ENCODE results near the gene PCSK4. TPM values are rescaled to one million over a fixed set of nuclear protein-coding genes. Genes with fewer than 3 reads are reported as not detected.
"Not testable (repeated sequence)": the region's sequence is repeated elsewhere in the genome, so short reads cannot be mapped to it uniquely, and the experiment has no call there.

Gene PCSK4
- total RNA-seq, 4 donors from 2014 or later, result 1.2 to 6.5 (median 2.9) TPM

DNA sequence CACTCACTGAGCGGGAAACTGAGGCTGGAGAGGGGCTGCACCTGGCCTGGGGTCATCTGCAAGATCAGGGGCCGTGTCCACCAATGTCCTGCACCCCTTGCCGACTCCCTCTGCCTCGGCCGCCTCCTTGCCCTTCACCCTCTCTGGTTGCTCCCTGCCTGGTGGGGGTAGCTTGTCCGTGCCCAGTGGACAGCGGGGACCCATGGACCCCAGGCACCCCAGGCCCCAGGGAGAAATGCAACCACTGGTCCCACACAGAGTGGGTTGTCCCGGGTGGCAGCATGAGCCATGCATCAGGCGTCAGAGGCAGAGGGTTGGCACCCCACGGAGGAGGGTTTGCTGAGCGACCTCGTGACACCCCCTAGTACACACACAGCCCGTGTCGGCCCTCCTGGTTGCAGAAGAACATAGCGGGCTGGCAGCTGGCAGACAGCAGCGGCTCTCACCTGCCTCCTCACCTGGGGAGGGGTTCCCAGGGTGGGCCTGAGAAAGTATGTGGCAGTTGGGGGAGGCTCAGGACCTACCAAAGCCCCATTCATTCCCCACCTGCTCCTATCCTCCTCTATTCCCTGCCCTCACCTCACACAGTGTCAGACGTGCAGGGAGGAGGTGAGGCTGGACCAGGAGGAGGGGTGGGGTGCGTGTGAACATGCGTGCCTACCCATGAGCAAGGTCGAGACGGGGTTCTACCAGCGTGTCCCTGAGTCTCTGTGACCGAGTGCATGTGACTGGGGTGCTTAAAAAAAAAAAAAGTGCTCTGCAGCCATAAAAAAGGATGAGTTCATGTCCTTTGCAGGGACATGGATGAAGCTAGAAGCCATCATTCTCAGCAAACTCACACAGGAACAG lies 14.0 kb upstream of the PCSK4 start:
- TF ChIP-seq POLR2A (IDR thresholded peaks at IDR 0.05), result no peak
- TF ChIP-seq, protein P1, sequence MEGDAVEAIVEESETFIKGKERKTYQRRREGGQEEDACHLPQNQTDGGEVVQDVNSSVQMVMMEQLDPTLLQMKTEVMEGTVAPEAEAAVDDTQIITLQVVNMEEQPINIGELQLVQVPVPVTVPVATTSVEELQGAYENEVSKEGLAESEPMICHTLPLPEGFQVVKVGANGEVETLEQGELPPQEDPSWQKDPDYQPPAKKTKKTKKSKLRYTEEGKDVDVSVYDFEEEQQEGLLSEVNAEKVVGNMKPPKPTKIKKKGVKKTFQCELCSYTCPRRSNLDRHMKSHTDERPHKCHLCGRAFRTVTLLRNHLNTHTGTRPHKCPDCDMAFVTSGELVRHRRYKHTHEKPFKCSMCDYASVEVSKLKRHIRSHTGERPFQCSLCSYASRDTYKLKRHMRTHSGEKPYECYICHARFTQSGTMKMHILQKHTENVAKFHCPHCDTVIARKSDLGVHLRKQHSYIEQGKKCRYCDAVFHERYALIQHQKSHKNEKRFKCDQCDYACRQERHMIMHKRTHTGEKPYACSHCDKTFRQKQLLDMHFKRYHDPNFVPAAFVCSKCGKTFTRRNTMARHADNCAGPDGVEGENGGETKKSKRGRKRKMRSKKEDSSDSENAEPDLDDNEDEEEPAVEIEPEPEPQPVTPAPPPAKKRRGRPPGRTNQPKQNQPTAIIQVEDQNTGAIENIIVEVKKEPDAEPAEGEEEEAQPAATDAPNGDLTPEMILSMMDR (IDR thresholded peaks at IDR 0.05), result no peak
- no peak for DNase-seq (ENCODE audit: low spot score in 2 of 2)
- 51 to 57% methylated on average over 21 to 23 of the region's 23 CpGs for WGBS, 2 donors
- intact Hi-C loops (cut with DNase I; ENCODE audit: low total_unique reads), result no loop called here
- no peak overlapping the region for H3K4me3 ChIP-seq (ENCODE audit: low read depth, poor library complexity, severe bottlenecking)

DNA sequence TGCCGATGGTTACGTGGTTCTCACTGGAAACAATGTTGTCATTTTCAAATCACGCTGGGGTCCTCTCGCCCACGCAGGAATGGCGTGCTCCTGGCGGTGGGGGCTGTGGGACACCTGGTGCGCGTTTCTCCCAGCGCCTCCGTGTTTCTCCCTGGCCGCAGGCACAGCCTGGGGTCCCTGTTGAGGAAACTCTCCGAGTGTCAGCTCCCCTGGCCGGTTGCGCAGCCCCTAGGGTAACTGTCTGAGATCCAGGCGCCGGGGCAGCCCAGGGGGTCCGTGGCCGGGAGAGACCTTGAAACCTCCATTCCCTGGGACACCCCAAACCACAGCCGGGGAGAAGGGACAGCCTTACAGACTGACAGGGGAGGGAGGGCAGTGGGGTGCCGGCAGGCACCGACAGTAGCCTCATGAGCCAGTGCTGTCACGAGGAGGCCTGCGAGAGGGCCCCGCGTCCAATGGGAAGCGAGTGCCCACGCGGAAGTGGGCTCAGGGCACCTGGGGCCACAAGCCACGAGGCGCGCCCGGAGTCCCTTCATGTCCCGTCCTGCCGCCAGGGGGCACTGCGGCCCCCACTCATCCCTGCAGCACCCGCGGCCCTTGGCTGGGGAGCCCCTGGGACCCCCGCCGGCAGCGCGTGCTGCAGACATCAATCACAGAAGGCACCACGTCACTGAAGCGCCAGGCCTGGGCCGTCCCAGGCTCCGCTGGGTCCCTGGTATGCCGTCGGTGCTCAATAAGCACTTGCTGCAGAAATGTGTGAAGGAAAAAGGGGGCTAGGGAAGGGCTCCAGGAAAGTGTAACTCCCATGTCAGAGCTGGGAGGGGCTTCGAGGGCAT lies 13.2 kb upstream of the PCSK4 start:
- TF ChIP-seq, protein P1 (IDR thresholded peaks at IDR 0.05), result peak in 1 of 3 donors; percentile 44
- TF ChIP-seq POLR2A (IDR thresholded peaks at IDR 0.05), result no peak
- DNase-seq (ENCODE audit: low spot score in 2 of 2), result no peak
- WGBS, 2 donors, result 3 to 4% methylated on average over 12 to 30 of the region's 49 CpGs
- intact Hi-C loops (cut with DNase I; ENCODE audit: low total_unique reads), result no loop called here
- H3K4me3 ChIP-seq (ENCODE audit: low read depth, poor library complexity, severe bottlenecking), result no peak overlapping the region

- no peak for TF ChIP-seq POLR2A (IDR thresholded peaks at IDR 0.05)
- no peak for DNase-seq (ENCODE audit: low spot score in 2 of 2)
- 59 to 60% methylated on average over 14 of the region's 14 CpGs for WGBS, 2 donors
- intact Hi-C loops (cut with DNase I; ENCODE audit: low total_unique reads), result no loop called here
- no peak overlapping the region for H3K4me3 ChIP-seq (ENCODE audit: low read depth, poor library complexity, severe bottlenecking)
These were observed 12.4 kb upstream of the PCSK4 start for GRCh38 chr19:1502433-1503088.

DNA sequence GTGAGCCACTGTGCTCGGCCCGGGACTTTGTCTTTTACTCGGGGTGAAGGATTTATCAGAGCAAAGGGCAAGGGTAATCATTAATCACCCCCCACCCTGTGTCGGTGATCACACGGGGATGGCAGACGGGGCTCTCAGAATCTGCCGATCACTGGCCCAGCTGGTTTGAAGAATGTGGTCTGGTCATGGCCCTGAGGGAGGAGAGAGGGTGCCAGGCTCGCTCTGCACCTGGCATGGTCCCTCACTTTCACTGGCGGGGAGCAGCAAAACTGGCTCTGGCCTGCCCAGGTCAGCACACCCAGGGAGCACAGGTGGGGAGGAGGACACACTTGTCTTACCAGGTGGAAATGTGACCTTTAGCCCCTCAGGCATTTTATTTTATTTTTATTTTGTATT lies 11.0 kb upstream of the PCSK4 start:
- TF ChIP-seq, protein P1 (IDR thresholded peaks at IDR 0.05), result no peak
- TF ChIP-seq POLR2A (IDR thresholded peaks at IDR 0.05), result no peak
- intact Hi-C loops (cut with DNase I; ENCODE audit: low total_unique reads), result no loop called here
- no peak for DNase-seq (ENCODE audit: low spot score in 2 of 2)
- no peak overlapping the region for H3K4me3 ChIP-seq (ENCODE audit: low read depth, poor library complexity, severe bottlenecking)
- 39 to 45% methylated on average over 5 to 9 of the region's 9 CpGs for WGBS, 2 donors

DNA sequence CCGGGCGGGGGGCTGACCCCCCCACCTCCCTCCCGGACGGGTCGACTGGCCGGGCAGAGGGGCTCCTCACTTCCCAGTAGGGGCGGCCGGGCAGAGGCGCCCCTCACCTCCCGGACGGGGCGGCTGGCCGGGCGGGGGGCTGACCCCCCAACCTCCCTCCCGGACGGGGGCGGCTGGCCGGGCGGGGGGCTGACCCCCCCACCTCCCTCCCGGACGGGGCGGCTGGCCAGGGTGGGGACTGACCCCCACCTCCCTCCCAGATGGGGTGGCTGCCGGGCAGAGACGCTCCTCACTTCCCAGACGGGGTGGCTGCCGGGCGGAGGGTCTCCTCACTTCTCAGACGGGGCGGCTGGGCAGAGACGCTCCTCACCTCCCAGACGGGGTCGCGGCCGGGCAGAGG lies 9.1 kb upstream of the PCSK4 start:
- WGBS, 2 donors, result 88% methylated on average over 5 of the region's 34 CpGs; no CpG with 5 or more reads in 1 of the 2 donors
- H3K4me3 ChIP-seq (ENCODE audit: low read depth, poor library complexity, severe bottlenecking); DNase-seq (ENCODE audit: low spot score in 2 of 2); intact Hi-C loops (cut with DNase I; ENCODE audit: low total_unique reads): not testable (repeated sequence)

DNA sequence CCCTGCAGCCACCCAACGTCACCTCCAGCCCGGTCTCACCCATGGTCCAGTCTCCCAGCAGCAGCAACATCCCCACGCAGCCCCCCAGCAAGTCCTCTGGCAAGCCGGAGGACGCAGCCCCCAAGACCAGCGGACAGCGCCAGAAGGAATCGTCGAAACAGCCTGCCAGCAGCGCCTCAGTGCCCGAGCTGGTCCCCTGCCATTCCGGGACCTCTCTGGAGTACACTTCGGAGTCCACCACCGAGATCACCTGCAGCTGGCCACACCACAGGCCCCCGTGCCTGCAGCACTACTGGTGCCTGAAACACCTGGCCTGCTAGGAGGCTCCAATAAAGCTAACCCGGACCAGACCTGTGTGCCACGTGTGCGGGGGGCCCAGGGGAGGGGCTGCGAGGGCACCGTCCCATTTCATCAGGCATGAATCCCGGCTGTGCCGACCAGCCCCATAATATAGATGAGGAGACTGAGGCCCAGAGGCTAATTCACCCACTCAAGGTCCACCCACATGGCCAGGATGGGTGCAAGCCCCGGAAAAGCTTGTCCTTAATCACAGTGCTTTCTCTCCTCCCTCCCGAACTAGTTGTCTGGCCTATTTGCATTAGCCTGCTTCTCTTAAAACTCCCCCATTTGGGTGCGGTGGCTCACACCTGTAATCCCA lies 7.6 kb upstream of the PCSK4 start:
- WGBS, 2 donors, result 75 to 84% methylated on average over 14 to 21 of the region's 25 CpGs

More for the DNA sequence above, 7.6 kb upstream of the PCSK4 start:
- intact Hi-C loops (cut with DNase I; ENCODE audit: low total_unique reads), result no loop called here
- TF ChIP-seq, protein P1 (IDR thresholded peaks at IDR 0.05), result no peak
- no peak for TF ChIP-seq POLR2A (IDR thresholded peaks at IDR 0.05)
- H3K4me3 ChIP-seq (ENCODE audit: low read depth, poor library complexity, severe bottlenecking), result no peak overlapping the region
- no peak for DNase-seq (ENCODE audit: low spot score in 2 of 2)
